Germinal center (tissue), 1 donor: ENCODE measurements around the gene TNFRSF13B.
"Not testable (repeated sequence)": the region's sequence is repeated elsewhere in the genome, so short reads cannot be mapped to it uniquely, and the experiment has no call there.

ENCODE experiments used
- DNase-seq: peaks from one replicate; pipeline ENCODE4 v3.0.0; 2012; ENCODE audit warnings: mixed read lengths, low spot score

Gene TNFRSF13B

DNA sequence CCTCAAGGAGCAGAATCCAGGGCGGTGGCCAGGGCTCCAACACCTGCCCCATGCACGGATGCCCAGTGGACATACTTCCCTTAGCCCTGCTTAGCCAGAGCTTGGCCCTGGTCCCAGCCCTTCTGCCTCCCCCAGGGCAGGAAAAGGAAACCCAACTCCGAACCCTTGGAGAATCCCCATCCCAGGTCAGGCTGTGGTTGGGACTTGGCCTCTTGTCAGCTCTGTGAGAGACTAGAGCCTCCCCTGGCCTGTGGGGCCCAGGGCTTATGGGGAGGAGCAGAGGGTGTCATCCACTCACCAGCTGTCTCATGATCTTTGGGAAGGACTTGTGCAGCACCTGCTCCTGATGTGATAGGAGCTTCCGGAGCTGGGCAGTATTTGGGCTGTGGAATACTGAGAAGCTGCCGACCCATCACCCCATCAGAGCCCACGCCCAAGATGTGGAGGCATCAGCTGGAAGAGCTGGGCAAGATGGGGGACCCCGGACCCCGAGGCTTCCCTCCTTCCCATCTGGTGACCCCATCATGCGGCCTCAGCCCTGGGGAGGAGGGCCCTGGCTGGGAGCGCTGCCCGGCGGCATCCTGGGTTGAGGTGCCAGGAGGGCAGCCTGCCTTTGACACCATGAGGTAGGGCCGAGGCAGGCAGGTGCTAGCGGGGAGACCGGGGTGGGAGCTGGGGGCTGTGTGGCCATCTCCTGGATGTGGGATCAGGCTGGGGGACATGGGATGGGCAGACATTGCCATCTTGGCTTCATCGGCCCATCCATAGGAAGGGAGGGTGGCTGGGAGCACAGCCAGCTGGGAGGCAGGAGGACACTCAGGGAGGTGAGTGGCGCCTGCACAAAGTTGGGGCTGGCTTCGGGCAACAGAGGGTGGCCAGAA lies 45.1 kb downstream of the TNFRSF13B start:
- no peak for DNase-seq

DNA sequence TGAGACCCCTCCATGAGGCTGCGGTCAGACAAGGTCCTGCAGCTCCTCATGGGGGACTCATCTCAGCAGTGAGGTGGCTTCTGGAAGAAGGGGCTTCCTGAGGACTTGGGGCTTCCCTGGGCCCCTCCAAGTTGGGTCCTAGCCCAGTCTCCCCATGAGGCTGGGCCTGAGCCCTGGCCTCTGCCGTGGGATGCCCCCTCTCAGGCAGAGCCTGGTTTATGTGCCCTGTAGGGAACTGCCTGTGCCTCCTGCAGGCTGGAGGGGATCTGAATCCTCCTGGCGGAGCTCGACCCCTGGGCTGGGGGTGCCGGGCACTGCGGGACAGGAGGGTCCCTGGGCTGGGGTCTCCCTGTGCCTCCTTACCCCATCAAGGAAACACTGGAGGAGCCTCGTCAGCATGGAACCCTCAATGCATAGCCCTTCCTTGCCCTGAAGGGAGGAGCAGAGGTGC lies 45.8 kb downstream of the TNFRSF13B start:
- DNase-seq: no peak

DNA sequence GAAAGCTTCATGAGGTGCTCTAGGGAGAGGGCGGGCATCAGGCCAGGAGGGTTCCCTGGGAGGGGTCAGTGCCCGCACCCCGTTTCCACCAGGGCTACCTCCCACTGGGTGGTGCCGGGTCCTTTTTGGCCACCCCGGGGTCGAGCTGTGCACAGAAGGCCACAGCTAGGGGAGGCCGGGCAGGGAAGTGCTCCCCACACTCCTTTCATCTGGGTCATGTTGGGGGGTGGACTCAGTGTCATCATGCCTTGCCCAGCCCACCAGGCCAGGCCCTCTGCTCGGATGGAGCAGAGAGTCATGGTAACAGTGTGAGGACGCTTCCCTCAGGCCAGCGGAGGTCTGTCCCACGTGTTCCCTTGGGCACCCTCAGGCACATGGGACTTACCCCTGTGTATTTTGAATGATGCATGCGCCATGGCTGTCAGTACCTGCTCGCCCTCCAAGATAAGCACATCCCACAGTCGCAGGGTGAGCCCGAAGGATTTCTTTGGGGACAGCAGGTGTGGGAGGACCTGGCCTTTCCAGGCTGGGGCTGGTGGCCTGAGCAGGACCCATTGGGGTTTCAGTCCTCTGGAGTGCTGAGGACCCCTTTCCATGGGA lies 46.4 kb downstream of the TNFRSF13B start:
- DNase-seq: no peak

DNA sequence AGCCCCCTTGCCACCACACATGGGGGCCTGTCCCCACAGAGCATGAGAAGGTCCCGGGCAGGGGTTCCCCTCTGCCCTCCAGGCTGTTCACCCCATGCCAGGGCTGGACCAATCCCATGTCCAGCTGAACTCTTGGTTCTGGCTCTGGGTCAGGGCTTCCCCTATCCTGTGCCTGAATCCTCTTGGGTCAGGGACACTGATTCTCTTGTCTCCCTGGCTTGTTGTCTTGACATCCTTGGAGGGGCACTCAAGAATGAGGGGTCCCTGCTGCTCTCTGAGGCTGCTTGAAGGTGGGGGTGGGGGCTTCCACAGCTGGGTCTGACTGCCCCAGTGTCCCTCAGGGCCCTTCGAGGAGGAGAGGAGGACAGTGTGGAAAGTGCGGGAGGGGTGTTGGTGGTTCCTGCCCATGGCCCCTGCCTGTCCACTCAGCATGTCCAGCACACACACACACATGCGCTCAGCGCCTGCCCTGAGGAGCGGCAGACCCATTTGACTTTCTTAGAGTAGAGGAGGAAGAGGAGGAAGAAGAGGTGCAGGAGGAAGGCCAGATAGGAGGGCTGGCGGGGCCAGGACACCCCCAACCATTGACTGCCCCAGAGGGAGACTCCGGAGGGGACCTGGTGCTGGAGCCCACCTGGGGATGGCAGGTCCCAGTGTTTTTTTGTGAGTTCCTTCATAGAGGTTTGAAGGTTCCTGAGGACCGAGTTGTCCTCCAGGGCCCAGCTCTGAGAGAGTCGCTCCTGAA lies 47.0 kb downstream of the TNFRSF13B start:
- DNase-seq: no peak

DNA sequence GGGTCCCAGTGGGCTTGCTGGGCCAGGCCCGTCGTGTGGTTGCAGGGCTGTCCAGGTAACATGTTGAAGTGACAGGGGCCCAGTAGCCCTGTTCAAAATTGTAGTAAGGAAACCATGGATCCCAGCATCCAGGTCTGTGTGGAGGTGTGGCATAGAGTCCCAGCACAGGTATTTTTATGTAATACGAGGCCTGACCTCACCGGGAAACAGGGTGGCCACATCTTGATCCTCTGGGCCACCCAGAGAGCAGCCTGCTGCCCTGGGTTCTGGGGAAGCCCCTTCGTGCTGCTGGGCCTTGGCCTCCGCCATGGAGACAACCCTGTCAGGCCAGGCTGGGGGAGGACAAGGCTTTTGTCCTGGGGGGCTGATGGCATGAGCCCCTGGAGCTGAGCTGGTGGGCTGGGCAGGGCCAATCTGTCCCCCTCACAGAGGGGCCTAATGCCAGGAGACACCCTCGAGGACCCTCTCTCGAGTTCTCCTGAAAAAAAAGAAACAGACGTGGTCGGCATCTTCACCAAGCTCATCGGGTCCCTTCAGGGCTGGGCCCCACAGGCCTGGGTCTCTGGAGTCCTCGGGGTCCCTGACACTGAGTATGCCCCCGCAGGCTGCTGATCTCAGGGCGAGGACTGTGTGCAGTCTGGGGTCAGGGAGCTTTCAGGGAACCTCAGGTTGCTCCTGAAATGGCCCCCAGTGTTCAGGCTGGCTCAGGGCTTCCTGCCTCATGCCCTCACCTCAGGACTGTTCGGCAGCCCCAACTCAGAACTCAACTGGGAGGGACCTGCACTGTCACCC lies 47.8 kb downstream of the TNFRSF13B start:
- no peak for DNase-seq

DNA sequence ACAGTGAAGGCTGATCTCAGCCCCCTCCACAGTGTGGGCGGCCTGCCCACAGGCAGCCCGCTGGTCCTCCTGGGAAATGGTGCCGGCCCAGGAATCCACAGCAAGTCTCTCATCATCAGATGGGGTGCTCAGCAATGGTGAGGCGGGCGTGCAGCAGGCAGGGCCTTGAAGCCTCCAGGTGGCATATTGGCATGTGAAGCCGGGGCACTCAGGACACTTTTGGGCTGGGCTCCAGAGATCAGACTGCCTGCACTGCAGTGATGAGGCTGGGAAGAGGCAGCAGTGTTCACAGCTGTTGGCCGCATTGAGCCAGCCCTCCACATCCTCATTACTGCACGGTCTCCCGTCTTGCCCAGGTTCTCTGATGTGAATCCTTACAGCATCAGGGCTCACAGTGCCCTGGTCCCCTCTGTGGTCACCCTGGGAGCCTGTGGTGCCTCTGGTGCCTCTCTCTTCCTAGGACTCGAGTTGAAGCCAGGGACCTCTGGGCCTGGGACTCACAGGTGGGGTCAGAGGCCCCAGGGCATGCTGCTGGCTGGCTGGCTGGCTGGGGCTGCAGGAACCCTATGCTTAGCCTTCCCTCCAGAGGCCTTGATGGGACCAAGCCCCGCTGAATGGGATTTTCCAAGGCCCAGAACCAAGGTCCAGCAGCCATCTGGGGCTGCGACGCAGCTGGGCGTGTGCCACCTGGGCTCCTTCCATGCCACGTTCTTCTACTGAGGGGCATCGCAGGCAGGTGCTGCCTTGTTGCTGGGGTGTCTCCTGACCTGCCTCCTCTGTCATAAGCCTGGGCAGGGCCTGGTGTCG lies 48.6 kb downstream of the TNFRSF13B start:
- no peak for DNase-seq

DNA sequence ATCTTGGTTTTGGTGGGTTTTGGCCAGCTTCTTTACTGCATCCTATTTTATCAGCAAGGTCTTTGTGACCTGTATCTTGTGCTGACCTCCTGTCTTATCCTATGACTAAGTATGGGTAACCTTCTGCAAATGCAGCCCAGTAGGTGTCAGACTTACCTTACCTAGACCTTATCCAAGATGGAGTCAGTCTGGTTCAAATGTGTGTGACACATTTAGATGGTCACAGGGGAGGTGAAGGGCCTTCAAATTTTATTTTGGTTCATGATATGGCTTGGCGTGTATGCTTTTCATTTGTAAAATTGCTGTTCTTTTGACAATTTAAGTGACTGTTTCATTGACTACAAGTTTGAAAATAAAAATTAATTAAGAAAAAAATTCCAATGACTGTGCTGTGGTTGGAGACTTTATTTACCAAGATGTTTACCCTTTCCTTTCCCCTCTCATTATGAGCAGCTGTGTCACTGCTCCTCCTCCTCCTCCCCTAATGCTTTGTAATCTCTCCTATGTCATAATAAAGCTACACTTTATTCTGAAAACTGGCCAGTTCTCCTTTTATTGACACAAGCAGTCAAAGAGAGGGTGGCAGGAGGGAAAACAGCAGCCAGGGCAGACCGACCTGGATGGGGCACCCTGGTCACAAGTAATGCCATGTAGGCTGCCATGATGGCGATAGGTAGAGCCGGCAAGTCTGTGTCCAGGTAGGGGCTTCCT lies 49.4 kb downstream of the TNFRSF13B start:
- DNase-seq: no peak

DNA sequence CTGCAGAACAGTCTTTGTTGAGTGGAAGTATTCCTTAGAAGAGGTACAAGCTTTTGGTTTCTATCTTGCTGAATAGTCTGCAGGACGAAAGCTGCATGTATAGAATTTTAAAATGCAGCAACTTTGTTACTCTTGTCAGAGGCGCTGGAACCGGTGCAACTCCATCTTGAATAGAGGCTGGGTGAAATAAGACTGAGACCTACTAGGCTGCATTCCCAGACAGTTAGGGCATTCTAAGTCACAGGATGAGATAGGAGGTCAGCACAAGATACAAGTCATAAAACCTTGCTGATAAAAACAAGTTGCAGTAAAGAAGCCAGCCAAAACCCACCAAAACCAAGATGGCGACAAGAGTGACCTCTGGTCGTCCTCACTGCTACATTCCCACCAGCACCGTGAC lies 50.5 kb downstream of the TNFRSF13B start:
- DNase-seq: not testable (repeated sequence)

DNA sequence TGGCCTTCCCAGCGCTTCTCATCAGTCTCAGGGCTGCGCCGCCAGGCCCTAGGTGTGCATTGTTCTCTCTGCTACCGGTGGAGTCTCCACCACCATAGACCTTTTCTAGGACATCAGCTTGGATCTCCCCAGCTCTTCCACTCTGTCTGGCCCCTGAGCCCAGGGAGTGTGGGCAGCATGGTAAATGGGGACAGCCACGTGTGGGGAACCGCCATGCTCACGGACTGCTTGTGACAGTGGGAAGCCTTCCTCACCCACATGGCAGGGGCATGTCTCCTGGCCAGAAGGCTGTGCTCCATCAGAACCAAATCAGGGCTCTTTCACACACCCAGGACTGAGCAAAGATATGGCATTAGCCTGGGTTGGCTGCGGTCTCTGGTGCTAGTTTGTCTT lies 51.3 kb downstream of the TNFRSF13B start:
- DNase-seq: no peak

DNA sequence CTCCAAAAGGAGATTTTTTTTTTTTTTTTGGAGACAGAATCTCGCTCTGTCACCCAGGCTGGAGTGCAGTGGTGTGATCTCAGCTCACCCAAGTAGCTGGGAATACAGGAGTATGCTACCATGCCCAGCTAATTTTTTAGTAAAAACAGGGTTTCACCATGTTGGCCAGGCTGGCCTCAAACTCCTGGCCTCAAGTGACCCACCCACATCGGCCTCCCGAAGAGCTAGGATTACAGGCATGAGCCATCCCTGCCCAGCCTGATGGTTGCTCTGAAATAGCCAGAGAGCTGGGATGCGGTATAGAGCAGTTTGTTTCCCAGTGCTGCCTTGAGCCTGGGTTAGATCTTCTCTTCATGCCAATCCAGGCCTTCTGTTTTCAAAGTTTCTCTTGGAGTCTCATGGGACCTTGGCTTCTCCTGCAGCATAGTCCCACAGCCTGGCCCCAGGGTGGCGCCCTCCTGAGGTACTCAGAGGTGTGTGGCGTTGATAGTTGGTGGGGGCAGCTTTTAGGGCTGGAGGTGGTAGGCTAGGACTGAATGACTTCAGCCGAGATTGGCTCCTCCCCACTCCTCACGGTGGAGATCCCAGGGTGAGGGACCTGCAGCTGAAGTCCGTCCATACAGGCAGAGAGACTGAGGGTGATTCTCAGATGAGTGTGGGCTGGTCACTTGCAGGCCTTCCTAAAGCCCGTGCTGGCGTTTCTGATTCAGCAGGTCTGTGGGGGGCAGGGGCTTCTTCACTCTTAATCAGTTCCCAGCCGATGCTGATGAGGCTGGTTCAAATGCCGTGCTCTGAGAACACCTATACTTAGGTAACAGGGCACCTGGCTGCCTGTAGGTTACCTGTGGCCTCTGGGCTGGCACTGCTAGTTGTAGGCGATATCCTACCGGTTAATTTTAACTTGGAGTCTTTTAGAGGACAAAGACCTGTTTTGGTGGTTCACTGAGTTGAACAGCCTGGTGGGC lies 52.0 kb downstream of the TNFRSF13B start:
- no peak for DNase-seq

DNA sequence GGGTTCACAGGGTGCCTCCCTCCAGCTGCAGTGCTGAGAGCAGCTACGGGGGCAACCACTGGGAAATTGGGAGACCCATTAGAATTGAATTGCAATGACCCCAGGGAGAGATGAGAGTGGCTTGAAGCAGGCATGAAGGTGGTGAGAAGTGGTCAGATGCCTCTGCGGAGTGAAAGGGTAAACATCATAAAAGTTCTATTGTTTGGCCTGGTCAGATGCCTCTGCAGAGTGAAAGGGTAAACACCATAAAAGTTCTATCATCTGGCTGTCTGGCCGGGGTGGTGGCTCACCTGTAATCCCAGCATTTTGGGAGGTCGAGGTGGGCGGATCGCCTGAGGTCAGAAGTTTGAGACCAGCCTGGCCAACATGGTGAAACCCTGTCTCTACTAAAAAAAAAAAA lies 53.5 kb downstream of the TNFRSF13B start:
- DNase-seq: no peak

DNA sequence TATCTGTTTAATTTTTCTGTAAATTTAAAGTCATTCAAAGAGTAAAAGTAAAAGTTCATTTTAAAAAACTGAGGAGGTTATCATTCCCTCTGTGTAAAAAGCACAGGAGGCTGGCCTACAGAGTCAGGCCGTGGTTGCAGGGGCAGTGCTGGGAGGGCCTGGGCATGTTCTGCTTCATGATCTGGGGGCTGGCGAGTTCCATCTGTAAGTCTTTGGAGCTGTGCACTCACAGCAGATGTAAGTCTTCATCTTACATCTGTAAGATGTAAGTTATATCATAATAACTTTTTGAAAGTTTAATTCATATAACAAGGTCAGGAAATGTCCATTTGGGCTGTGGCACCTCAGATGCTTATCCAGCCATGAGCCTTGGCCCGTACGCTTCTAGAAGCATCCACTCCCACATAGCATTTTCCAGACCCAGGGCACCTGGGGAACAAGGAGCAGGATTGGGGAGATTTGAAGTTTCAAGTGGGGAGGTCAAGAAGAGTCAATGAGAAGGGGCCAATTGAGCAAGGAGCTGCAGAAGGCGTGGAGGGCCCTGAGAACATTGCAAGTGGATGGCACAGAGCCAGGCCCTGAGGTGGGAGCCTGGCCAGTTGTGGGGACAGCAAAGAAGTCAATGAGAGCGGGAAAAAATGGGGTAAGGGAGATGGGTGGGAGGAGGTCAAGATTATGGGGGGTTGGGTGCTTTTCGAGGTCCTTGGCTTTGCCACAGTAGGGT lies 54.1 kb downstream of the TNFRSF13B start:
- no peak for DNase-seq

DNA sequence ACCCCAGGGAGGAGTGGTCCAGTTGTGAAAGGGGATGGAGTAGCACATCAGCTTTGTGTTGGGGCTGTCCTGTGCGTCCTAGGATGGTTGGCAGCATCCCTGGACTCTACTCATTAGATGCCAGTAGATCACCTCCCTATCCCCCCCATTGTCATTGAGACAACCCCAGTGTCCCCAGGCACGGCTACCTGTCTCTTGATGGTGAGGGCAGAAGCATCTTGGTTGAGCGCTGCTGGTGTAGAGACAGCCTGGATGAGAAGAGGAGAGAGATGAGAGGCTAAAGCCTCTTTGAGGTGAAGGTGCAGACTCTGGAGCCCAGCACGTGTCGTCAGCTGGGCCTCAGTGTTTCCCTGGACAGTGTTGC lies 55.4 kb downstream of the TNFRSF13B start:
- no peak for DNase-seq

DNA sequence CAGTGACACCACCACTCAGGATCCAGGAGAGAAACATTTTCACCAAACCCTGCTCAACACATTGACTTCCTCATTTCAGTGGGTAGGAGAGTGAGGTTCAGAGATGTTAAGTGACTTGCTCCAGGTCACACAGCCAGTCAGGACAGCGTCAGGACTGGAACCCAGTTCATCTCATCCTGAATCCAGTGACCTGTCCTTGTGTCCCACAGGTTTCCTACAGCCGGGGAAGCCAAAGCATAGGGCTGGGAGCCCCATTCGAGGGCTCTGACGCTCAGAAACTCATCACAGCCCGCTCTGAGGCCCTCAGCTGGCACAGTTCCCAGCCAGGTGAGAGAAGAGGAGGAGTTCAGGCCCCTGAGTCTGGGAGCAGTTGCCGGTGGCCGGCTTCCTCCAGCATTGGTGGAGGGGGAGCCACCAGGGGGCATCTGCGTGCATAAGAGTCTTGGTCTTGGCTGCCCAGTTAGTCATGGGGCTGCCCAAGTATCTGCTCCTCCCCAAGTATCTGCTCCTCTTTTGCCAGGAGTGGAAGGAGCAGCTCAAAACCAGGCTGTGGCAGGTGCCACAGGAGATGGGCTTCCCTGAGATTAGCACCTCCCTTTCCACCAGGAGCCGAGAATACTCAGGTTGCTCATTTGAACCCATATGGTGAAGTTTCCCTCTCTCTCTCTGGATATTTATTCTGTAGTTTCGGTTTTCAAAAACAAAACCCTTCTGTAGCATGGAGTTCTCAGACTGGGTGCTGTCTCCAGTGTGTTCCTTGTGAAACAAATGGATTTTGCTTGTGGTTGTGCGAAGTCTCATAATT lies 56.0 kb downstream of the TNFRSF13B start:
- peak; percentile 60 for DNase-seq

DNA sequence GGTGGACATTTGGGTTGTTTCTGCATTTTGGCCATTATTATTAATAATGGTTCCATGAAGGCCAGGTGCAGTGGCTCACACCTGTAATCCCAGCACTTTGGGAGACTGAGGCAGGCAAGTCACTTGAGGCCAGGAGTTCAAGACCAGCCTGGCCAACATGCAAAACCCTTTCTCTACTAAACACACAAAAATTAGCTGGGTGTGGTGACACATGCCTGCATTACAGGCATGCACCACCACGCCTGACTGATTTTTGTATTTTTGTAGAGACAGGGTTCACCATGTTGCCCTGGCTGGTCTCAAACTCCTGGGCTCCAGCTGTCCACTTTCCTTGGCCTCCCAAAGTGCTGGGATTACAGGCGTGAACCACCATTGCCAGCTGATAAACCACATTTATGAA lies 58.5 kb downstream of the TNFRSF13B start:
- no peak for DNase-seq

DNA sequence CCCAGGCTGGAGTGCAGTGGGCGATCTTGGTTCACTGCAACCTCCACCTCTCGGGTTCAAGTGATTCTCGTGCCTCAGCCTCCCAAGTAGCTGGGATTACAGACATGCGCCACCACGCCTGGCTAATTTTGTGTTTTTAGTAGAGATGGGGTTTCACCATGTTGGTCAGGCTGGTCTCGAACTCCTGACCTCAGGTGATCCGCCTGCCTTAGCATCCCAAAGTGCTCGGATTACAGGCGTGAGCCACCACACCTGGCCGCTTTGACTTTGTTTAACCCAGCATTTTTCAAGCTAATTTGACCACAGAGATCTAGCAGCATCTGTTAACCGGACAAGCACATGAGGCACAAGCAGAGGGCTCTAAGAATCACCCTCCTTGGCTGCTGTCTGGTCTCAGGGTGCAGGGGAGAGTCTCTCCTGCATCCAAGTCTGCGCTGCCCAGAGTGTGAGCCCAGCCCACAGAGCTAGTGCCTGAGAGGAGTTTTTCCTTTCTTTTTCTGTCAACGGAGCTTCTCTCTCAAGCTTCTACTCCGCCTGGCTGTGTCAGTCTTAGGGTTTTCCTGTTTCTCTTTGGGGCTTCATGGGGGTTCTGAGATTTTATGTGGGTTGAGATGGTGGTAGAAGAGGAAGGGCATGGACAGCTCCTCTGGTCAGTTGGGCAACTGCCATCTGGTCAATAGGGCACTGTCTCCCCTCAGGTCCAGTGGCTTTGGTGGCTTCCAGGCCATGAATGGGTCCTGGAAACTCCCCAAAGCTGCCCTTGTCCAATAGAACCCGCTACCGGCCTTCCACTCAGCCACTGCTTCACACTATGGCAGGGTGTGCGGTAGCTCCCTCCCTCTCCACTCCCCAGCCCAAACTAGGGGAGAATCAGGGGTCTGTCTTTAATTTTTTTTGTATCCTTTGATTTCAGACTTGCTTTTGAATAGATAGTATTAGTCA lies 59.6 kb downstream of the TNFRSF13B start:
- DNase-seq: no peak
